ENCODE data around the gene PNKP. TPM values are rescaled to one million over a fixed set of nuclear protein-coding genes. Genes with fewer than 3 reads are reported as not detected.

The PNKP gene
- total and polyA plus RNA-seq, 10 of the 15 experiments (the other 5 are each of a cell fraction or from before 2014, with no cell fraction given): 2.9 to 82.3 (median 33.2) TPM

DNA sequence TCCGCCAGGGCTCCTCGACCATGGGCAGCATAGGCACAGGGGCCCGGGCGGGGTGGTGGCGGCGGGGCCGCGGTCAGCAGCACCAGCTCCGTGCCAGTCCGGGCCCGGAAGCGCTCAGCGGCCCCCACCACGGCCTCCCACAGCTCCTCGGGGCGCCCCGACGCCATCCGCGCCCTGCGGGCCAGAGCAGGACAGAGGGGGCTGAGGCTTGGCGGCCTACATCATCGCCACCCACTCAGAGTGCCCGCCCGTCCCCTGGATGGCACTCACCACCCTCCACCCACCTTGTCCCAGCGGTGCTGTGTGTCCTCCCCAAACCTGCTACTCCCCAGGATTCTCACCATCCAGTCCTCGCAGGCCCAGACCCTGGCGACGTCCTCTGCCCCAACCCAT lies 5.7 kb upstream of the PNKP start:
- peaks cover 23% of the 10 kb centered on the region for H3K79me2 ChIP-seq (ENCODE audit: control insufficient read depth, insufficient read depth, low read length)
- peaks cover 29% of the 10 kb centered on the region for H3K4me1 ChIP-seq (ENCODE audit: control insufficient read depth, insufficient read depth, low read length)
- no peaks in the 10 kb centered on the region for H3K27me3 ChIP-seq (replicated peaks in 1 of 2; ENCODE audit: control insufficient read depth in 2 of 2, insufficient read depth in 2 of 2, low read length in 1 of 2)
- TF ChIP-seq, protein P1, sequence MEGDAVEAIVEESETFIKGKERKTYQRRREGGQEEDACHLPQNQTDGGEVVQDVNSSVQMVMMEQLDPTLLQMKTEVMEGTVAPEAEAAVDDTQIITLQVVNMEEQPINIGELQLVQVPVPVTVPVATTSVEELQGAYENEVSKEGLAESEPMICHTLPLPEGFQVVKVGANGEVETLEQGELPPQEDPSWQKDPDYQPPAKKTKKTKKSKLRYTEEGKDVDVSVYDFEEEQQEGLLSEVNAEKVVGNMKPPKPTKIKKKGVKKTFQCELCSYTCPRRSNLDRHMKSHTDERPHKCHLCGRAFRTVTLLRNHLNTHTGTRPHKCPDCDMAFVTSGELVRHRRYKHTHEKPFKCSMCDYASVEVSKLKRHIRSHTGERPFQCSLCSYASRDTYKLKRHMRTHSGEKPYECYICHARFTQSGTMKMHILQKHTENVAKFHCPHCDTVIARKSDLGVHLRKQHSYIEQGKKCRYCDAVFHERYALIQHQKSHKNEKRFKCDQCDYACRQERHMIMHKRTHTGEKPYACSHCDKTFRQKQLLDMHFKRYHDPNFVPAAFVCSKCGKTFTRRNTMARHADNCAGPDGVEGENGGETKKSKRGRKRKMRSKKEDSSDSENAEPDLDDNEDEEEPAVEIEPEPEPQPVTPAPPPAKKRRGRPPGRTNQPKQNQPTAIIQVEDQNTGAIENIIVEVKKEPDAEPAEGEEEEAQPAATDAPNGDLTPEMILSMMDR (IDR thresholded peaks at IDR 0.05 in 2 of 3, conservative IDR thresholded peaks at IDR 0.05 in 1 of 3; ENCODE audit: control insufficient read depth in 2 of 3, extremely low read depth in 1 of 3, insufficient read depth in 1 of 3, low read depth in 3 of 3, low read length in 3 of 3): no peak
- TF ChIP-seq NFYA (IDR thresholded peaks at IDR 0.05; ENCODE audit: borderline replicate concordance, low read depth, low read length): no peak
- TF ChIP-seq TARDBP (IDR thresholded peaks at IDR 0.05; ENCODE audit: borderline replicate concordance): no peak
- no peak for TF ChIP-seq SUPT20H (IDR thresholded peaks at IDR 0.05; ENCODE audit: borderline replicate concordance, control insufficient read depth, low read depth, low read length)
- TF ChIP-seq HDAC2 (IDR thresholded peaks at IDR 0.05): no peak
- no peak for TF ChIP-seq CHD4 (IDR thresholded peaks at IDR 0.05)
- intact Hi-C loops (cut with micrococcal nuclease; ENCODE audit: unreplicated experiment) (loop anchor here (5.0 kb wide), 1 partner anchor 386 kb away; the partner anchor contains the start of gene RPL13A), in situ Hi-C loops (cut with MboI) (no loop called here)
- no peak overlapping the region for H3K4me3 ChIP-seq
- no peaks in the 10 kb centered on the region; a peak in 1 of 4 replicates for H3K36me3 ChIP-seq (ENCODE audit: control insufficient read depth in 2 of 2, insufficient read depth in 2 of 2, low read length in 1 of 2)
- SMC1A ChIA-PET (ENCODE audit: uncharacterized antibody, unreplicated experiment): no interaction called here
- H4K20me1 ChIP-seq (ENCODE audit: control insufficient read depth, insufficient read depth): no peaks in the 10 kb centered on the region
- BruUV-seq (replicated peaks): no TSS peak
- POLR2A ChIA-PET: no interaction called here
- ATAC-seq (no peak), DNase-seq (ENCODE audit: low read depth, low spot score) (no peak), FAIRE-seq (no peak)
- H3K9ac ChIP-seq (ENCODE audit: control insufficient read depth, insufficient read depth, low read length): no peak overlapping the region
- no peaks in the 10 kb centered on the region for H3K9me3 ChIP-seq (replicated peaks; ENCODE audit: control insufficient read depth, insufficient read depth, low read length)
- no peak overlapping the region for H2AFZ ChIP-seq (ENCODE audit: control insufficient read depth, low read depth, low read length)
- 92% methylated on average over 22 of the region's 29 CpGs for WGBS (ENCODE audit: insufficient coverage, insufficient replicate concordance, low lambda C conversion rate, missing lambda C conversion rate)
- H3K27ac ChIP-seq (ENCODE audit: control insufficient read depth, insufficient read depth): no peak overlapping the region
- no peak overlapping the region for H3K4me2 ChIP-seq (ENCODE audit: control insufficient read depth, insufficient read depth)
- RAD21 ChIA-PET (ENCODE audit: unreplicated experiment): no interaction called here
- CTCF ChIA-PET: no interaction called here
